Ishikawa (cell line): ENCODE results near the gene GALNT9.

ENCODE experiments used
- CEBPB ChIP-seq: IDR thresholded peaks from 2 replicates; pipeline ENCODE4 v1.6.1; 2012
- CREB1 ChIP-seq: IDR thresholded peaks from 2 replicates; pipeline ENCODE4 v1.6.1; 2012; ENCODE audit warnings: low read depth
- EGR1 ChIP-seq: IDR thresholded peaks from 2 replicates; pipeline ENCODE4 v1.6.1; 2012
- EP300 ChIP-seq: IDR thresholded peaks from 2 replicates; pipeline ENCODE4 v1.6.1; 2012; ENCODE audit warnings: borderline replicate concordance
- FOXM1 ChIP-seq: IDR thresholded peaks from 2 replicates; pipeline ENCODE4 v1.6.1; 2012; ENCODE audit warnings: low read depth, borderline replicate concordance
- NFIC ChIP-seq: IDR thresholded peaks from 2 replicates; pipeline ENCODE4 v1.6.1; 2012
- RAD21 ChIP-seq: IDR thresholded peaks from 2 replicates; pipeline ENCODE4 v1.6.1; 2012; ENCODE audit warnings: low read depth
- TAF1 ChIP-seq: IDR thresholded peaks from 2 replicates; pipeline ENCODE4 v1.6.1; 2012; ENCODE audit warnings: low read depth, mild to moderate bottlenecking
- TCF12 ChIP-seq: IDR thresholded peaks from 2 replicates; pipeline ENCODE4 v1.6.1; 2012; ENCODE audit warnings: low read depth
- TEAD4 ChIP-seq: IDR thresholded peaks from 2 replicates; pipeline ENCODE4 v1.6.1; 2012
- YY1 ChIP-seq: IDR thresholded peaks from 2 replicates; pipeline ENCODE4 v1.6.1; 2012; ENCODE audit warnings: low read depth
- ZBTB7A ChIP-seq: IDR thresholded peaks from 2 replicates; pipeline ENCODE4 v1.6.1; 2012; ENCODE audit warnings: low read depth
- TF ChIP-seq, protein P1 (sequence below): IDR thresholded peaks from 2 replicates; pipeline ENCODE4 v1.6.1; 2012
- TF ChIP-seq, protein P2 (sequence below): IDR thresholded peaks from 2 replicates; pipeline ENCODE4 v1.6.1; 2012; ENCODE audit warnings: low read depth, mild to moderate bottlenecking
- TF ChIP-seq, protein P3 (sequence below): IDR thresholded peaks from 2 replicates; pipeline ENCODE4 v1.6.1; 2012

GALNT9 gene

DNA sequence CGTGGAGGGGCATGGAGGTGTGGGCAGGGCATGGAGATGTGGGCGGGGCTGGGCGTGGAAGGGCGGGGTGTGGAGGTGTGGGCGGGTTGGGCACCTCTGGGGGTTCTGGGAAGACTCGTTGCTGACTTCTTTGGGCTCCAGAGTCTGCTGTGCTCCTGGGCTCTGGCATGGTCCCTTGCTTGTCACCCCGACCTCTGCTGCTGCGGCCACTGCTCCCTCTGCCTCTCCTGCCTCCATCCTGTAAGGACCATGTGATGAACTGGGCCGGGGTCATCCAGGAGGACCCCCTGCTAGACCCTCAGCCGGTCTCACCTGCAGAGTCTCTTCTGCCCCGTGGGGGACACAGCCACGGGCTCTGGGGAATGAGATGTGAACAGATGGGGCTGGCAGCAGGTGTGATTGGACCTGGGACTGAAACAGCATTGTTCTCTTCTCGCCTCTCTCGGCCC lies 169.8 kb downstream of the GALNT9 start:
- TF ChIP-seq TEAD4 = no peak
- no peak for TF ChIP-seq CREB1
- TF ChIP-seq RAD21 = no peak
- TF ChIP-seq, protein P1, sequence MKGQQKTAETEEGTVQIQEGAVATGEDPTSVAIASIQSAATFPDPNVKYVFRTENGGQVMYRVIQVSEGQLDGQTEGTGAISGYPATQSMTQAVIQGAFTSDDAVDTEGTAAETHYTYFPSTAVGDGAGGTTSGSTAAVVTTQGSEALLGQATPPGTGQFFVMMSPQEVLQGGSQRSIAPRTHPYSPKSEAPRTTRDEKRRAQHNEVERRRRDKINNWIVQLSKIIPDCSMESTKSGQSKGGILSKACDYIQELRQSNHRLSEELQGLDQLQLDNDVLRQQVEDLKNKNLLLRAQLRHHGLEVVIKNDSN = no peak
- no peak for TF ChIP-seq EGR1
- TF ChIP-seq, protein P2, sequence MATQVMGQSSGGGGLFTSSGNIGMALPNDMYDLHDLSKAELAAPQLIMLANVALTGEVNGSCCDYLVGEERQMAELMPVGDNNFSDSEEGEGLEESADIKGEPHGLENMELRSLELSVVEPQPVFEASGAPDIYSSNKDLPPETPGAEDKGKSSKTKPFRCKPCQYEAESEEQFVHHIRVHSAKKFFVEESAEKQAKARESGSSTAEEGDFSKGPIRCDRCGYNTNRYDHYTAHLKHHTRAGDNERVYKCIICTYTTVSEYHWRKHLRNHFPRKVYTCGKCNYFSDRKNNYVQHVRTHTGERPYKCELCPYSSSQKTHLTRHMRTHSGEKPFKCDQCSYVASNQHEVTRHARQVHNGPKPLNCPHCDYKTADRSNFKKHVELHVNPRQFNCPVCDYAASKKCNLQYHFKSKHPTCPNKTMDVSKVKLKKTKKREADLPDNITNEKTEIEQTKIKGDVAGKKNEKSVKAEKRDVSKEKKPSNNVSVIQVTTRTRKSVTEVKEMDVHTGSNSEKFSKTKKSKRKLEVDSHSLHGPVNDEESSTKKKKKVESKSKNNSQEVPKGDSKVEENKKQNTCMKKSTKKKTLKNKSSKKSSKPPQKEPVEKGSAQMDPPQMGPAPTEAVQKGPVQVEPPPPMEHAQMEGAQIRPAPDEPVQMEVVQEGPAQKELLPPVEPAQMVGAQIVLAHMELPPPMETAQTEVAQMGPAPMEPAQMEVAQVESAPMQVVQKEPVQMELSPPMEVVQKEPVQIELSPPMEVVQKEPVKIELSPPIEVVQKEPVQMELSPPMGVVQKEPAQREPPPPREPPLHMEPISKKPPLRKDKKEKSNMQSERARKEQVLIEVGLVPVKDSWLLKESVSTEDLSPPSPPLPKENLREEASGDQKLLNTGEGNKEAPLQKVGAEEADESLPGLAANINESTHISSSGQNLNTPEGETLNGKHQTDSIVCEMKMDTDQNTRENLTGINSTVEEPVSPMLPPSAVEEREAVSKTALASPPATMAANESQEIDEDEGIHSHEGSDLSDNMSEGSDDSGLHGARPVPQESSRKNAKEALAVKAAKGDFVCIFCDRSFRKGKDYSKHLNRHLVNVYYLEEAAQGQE = no peak
- no peak for TF ChIP-seq NFIC
- no peak for TF ChIP-seq TCF12
- TF ChIP-seq CEBPB = no peak
- no peak for TF ChIP-seq EP300
- TF ChIP-seq TAF1 = no peak
- TF ChIP-seq ZBTB7A = no peak
- TF ChIP-seq, protein P3, sequence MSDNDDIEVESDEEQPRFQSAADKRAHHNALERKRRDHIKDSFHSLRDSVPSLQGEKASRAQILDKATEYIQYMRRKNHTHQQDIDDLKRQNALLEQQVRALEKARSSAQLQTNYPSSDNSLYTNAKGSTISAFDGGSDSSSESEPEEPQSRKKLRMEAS = no peak
- no peak for TF ChIP-seq FOXM1

DNA sequence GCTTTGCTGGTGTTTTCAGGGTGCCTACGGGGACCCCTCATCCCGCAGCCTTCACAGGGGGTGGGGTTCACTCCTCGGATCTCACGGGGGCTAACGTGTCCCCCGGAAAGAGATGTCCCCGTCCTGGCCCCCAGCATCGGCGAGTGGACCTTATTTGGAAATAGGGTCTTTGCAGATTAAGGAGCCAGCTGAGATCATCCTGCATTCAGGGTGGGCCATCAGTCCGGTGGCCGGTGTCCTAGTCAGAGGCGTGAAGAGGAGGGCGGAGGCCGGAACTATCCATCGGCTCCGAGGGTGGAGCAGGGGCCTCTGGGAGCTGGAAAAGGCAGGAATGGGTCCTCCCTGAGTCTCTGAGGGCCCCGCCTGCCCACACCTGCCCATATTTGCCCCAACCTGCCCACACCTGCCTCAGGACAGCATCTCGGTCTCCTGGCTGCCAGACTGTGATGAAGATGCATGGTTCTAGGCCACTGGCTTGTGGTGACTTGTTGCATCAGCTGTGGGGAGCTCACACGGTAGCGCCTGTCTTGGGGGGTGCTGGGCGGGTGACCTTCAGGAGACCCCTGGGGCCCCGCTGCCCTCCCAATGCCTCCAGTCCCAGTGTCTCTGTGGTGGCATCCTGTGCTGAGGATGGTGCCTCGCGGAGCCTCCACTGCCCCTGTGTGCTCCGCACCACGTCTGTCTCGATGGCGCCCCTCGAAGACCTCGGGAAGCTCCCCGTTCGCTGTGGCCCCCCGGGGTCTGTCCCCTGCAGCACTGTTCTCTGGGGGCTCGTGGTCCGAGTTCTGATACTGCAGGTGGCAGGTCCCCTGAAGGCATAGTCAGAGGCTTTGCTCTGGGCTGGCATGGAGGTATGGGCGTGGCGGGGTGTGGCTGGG lies 170.5 kb downstream of the GALNT9 start:
- TF ChIP-seq TEAD4 (no peak), TAF1 (no peak), TCF12 (no peak), RAD21 (no peak), ZBTB7A (no peak), YY1 (no peak)
- TF ChIP-seq, protein P2 = no peak

DNA sequence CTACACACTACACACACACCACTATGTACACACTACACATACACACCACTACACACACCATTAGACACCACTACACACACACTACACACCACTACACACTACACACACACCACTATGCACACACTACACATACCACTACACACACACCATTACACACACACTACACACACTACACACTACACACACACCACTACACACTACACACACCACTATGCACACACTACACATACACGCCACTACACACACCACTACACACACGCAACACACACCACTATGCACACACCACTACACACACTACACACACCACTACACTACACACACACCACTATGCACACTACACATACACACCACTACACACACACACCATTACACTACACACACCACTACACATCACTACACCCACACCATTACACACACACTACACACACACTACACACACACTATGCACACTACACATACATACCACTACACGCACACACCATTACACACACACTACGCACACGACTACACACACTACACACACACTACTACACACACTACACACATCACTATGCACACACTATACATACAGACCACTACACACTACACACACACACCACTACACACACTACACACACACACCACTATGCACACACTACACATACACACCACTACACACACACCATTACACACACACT lies 171.5 kb downstream of the GALNT9 start:
- TF ChIP-seq TEAD4 (no peak), CEBPB (no peak), CREB1 (no peak), RAD21 (no peak)
- TF ChIP-seq, protein P1 = no peak

DNA sequence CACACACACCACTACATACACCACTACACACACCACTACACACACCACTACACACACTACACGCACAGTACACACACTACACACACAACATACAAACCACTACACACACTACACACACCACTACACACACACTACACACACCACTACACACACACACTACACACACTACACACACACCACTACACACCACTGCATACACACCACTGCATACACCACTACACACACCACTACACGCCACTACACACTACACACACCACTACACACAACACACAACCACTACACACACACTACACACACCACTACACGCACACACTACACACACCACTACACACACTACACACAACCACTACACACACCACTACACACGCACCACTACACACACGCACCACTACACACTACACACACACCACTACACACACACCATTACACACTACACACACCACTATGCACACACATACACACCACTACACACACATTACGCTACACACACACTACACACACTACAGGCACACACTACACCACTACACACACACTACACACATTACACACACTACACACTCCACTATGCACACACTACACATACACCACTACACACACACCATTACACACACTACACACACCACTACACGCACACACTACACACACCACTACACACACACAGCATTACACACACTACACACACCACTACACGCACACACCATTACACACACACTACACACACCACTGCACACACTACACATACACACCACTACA lies 172.6 kb downstream of the GALNT9 start:
- TF ChIP-seq RAD21 = no peak
- no peak for TF ChIP-seq EGR1
- no peak for TF ChIP-seq CREB1

DNA sequence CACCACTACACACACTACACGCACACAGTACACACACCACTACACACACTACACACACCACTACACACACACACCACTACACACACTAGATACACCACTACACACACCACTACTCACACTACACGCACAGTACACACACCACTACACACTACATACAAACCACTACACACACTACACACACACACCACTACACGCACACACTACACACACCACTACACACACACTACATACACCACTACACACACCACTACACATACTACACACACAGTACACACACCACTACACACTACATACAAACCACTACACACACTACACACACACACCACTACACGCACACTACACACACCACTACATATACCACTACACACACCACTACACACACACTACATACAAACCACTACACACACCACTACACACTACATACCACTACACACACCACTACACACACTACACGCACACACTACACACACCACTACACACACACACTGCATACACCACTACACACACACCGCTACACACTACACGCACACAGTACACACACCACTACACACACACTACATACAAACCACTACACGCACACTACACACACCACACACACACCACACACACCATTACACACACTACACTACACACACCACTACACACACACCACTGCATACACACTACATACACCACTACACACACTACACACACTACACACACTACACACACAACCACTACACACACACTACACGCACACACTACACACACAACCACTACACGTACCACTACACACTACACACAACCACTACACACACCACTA lies 173.4 kb downstream of the GALNT9 start:
- TF ChIP-seq, protein P1 = no peak
- TF ChIP-seq CEBPB (no peak), TAF1 (no peak), TEAD4 (no peak), NFIC (no peak), CREB1 (no peak), TCF12 (no peak), RAD21 (no peak), EP300 (no peak), FOXM1 (no peak), ZBTB7A (no peak), YY1 (no peak)
- TF ChIP-seq, protein P3 = no peak
- TF ChIP-seq, protein P2 = no peak
